Measurements from ENCODE around the gene CASK.

Gene CASK

GRCh38 chrX:41491267-41492004 lies 431.9 kb downstream of the CASK start:
- peak; percentile 91 for DNase-seq (ENCODE audit: low read depth)
- peak overlapping the region; percentile 1 for H3K4me3 ChIP-seq (ENCODE audit: low read depth, low read length)

GRCh38 chrX:41490446-41490845 lies 432.9 kb downstream of the CASK start:
- DNase-seq (ENCODE audit: low read depth) = no peak
- no peak for TF ChIP-seq CTCF (conservative IDR thresholded peaks at IDR 0.05; ENCODE audit: low read depth, low read length)
- H3K4me3 ChIP-seq (ENCODE audit: low read depth, low read length) = no peak overlapping the region

More at GRCh38 chrX:41491267-41492004, 431.9 kb downstream of the CASK start:
- TF ChIP-seq CTCF (conservative IDR thresholded peaks at IDR 0.05; ENCODE audit: low read depth, low read length) = no peak

GRCh38 chrX:41482154-41482850 lies 441.1 kb downstream of the CASK start:
- no peak for TF ChIP-seq CTCF (conservative IDR thresholded peaks at IDR 0.05; ENCODE audit: low read depth, low read length)
- DNase-seq (ENCODE audit: low read depth) = no peak

GRCh38 chrX:41481264-41482109 lies 441.9 kb downstream of the CASK start:
- H3K4me3 ChIP-seq (ENCODE audit: low read depth, low read length) = no peak overlapping the region
- peak; percentile 56 for TF ChIP-seq CTCF (conservative IDR thresholded peaks at IDR 0.05; ENCODE audit: low read depth, low read length)
- DNase-seq (ENCODE audit: low read depth) = no peak

More at GRCh38 chrX:41482154-41482850, 441.1 kb downstream of the CASK start:
- no peak overlapping the region for H3K4me3 ChIP-seq (ENCODE audit: low read depth, low read length)

- DNase-seq (ENCODE audit: low read depth) = no peak
- H3K4me3 ChIP-seq (ENCODE audit: low read depth, low read length) = no peak overlapping the region
- no peak for TF ChIP-seq CTCF (conservative IDR thresholded peaks at IDR 0.05; ENCODE audit: low read depth, low read length)
These were observed 442.7 kb downstream of the CASK start for GRCh38 chrX:41480508-41481260.

GRCh38 chrX:41478381-41478911 lies 444.9 kb downstream of the CASK start:
- no peak overlapping the region for H3K4me3 ChIP-seq (ENCODE audit: low read depth, low read length)
- TF ChIP-seq CTCF (conservative IDR thresholded peaks at IDR 0.05; ENCODE audit: low read depth, low read length) = no peak
- DNase-seq (ENCODE audit: low read depth) = peak; percentile 13
